Measurements from ENCODE around the gene LYRM4. TPM values are rescaled to one million over a fixed set of nuclear protein-coding genes. Genes with fewer than 3 reads are reported as not detected.

The LYRM4 gene
- total RNA-seq, 1 experiment from 2014 or later: 52.8 TPM

DNA sequence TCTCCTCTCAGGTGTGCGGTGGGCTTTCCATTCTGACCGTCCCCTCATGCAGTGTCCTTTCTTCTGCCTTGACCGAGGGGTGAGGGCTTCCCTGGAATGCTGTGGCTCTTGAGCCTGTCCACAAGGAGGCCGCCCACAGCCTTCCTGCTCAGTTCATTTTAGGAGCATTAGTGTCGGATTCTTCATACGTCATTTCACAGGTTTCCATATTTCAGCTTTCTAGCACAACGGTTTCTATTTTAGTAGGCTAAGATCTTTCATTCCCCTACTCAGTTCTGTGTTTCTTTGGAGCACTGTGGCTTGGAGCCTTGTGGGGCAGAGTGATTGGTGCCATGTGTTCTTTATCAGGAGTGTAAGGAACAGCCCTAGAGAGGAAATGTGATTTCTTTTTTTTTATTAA is 170.1 kb downstream of the LYRM4 start:
- no peaks in the 10 kb centered on the region for H3K9me3 Mint-ChIP-seq (ENCODE audit: unreplicated experiment)
- no peak overlapping the region for H3K27ac Mint-ChIP-seq (ENCODE audit: unreplicated experiment)
- H3K9me3 ChIP-seq: no peaks in the 10 kb centered on the region
- no peaks in the 10 kb centered on the region for H3K4me1 ChIP-seq
- no peaks in the 10 kb centered on the region for H3K36me3 Mint-ChIP-seq (ENCODE audit: insufficient read depth, unreplicated experiment)
- CTCF ChIA-PET: no interaction called here
- intact Hi-C loops (cut with micrococcal nuclease; ENCODE audit: unreplicated experiment): no loop called here
- DNase-seq: no peak
- H3K4me1 Mint-ChIP-seq (ENCODE audit: low read depth, unreplicated experiment): no peaks in the 10 kb centered on the region
- no peaks in the 10 kb centered on the region for H3K27me3 Mint-ChIP-seq (ENCODE audit: insufficient read depth, unreplicated experiment)
- no peak overlapping the region for H3K4me3 ChIP-seq (ENCODE audit: low read depth, low read length)
- BruUV-seq (replicated peaks): no TSS peak
- H3K27me3 ChIP-seq (replicated peaks; ENCODE audit: control insufficient read depth, insufficient read depth, low read length): no peaks in the 10 kb centered on the region
- no peak overlapping the region for H3K4me3 Mint-ChIP-seq (ENCODE audit: unreplicated experiment)
- H3K36me3 ChIP-seq (ENCODE audit: control insufficient read depth, insufficient read depth, low read length): no peaks in the 10 kb centered on the region
- POLR2A ChIA-PET: no interaction called here
- TF ChIP-seq, protein P1, sequence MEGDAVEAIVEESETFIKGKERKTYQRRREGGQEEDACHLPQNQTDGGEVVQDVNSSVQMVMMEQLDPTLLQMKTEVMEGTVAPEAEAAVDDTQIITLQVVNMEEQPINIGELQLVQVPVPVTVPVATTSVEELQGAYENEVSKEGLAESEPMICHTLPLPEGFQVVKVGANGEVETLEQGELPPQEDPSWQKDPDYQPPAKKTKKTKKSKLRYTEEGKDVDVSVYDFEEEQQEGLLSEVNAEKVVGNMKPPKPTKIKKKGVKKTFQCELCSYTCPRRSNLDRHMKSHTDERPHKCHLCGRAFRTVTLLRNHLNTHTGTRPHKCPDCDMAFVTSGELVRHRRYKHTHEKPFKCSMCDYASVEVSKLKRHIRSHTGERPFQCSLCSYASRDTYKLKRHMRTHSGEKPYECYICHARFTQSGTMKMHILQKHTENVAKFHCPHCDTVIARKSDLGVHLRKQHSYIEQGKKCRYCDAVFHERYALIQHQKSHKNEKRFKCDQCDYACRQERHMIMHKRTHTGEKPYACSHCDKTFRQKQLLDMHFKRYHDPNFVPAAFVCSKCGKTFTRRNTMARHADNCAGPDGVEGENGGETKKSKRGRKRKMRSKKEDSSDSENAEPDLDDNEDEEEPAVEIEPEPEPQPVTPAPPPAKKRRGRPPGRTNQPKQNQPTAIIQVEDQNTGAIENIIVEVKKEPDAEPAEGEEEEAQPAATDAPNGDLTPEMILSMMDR (IDR thresholded peaks at IDR 0.05; ENCODE audit: insufficient read depth in 1 of 2, low read depth in 1 of 2, low read length in 1 of 2, severe bottlenecking in 1 of 2, unreplicated experiment in 1 of 2): no peak

DNA sequence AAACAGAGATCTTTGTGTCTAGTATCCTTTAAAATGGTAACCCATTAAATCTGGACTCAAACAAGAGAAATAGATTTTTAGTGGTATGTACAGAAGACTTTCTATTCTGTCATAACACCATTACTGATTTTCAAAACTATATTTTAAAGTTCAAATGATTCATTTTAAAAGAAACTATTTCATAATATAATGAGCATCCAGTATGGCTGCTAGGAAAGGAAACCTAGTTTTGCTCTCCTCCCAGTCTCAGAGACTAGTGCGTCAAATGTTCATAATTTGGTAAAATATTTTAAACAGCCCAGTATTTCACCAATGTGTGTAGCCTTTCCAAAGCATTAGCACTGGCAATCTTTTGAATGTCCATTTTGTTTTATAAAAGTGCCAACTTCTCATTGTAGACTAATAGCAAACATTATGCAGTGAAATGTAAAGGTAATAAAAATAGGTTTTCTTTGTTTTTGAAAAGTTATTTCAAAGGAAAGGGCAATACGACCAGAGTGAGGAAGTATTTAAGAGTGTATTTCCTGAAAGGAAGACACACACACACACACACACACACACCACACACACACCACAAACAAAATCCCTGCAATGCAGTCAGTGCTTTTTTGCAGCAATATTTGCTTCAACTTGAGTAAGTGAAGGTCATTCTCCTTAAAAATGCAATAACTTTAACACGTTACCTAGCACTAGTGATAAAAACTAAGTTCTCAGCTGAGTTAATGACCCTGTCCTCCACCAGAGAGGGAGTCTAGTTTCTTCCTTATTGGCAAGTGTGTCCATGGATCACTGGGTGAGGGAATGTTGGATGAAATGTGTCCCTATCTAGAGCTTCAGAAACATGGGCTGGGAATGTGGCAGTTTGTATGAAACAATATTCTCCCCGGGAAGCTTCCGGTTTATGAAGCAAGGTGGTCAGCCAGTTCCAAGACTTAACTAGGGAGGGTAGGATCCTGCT is 171.0 kb downstream of the LYRM4 start:
- Histone ChIP-seq H3K9me3 (no peaks in the 10 kb centered on the region), H3K4me1 (no peaks in the 10 kb centered on the region), H3K4me3 (ENCODE audit: low read depth, low read length) (no peak overlapping the region), H3K36me3 (ENCODE audit: control insufficient read depth, insufficient read depth, low read length) (no peaks in the 10 kb centered on the region), H3K27me3 (replicated peaks; ENCODE audit: control insufficient read depth, insufficient read depth, low read length) (no peaks in the 10 kb centered on the region)
- intact Hi-C loops (cut with micrococcal nuclease; ENCODE audit: unreplicated experiment): no loop called here
- DNase-seq: no peak
- ChIA-PET CTCF (no interaction called here), POLR2A (no interaction called here)
- H3K27me3 Mint-ChIP-seq (ENCODE audit: insufficient read depth, unreplicated experiment): no peaks in the 10 kb centered on the region
- TF ChIP-seq, protein P1 (IDR thresholded peaks at IDR 0.05; ENCODE audit: insufficient read depth in 1 of 2, low read depth in 1 of 2, low read length in 1 of 2, severe bottlenecking in 1 of 2, unreplicated experiment in 1 of 2): no peak
- no peaks in the 10 kb centered on the region for H3K36me3 Mint-ChIP-seq (ENCODE audit: insufficient read depth, unreplicated experiment)
- H3K4me1 Mint-ChIP-seq (ENCODE audit: low read depth, unreplicated experiment): no peaks in the 10 kb centered on the region
- H3K27ac Mint-ChIP-seq (ENCODE audit: unreplicated experiment): no peak overlapping the region
- H3K4me3 Mint-ChIP-seq (ENCODE audit: unreplicated experiment): no peak overlapping the region
- no TSS peak for BruUV-seq (replicated peaks)
- no peaks in the 10 kb centered on the region for H3K9me3 Mint-ChIP-seq (ENCODE audit: unreplicated experiment)

DNA sequence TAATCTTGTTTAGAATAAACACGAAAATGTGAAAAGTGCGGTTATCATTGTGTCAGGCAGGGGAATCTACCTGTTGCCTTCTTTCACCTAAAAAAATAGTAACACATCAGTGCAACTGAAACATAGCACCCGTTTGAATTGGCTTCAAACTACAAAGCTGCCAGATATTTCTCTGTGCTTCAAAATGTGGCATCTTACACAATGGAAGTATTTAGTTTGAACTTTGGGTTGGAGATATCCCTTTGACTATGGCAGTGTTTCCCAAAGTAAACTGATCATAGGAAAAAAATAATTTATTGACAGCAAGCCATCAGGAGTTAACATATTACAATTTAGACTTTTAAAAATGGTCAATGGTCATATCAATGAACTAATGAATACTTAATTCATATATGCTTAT is 172.0 kb downstream of the LYRM4 start:
- Mint-ChIP-seq H3K27ac (ENCODE audit: unreplicated experiment) (no peak overlapping the region), H3K9me3 (ENCODE audit: unreplicated experiment) (no peaks in the 10 kb centered on the region), H3K27me3 (ENCODE audit: insufficient read depth, unreplicated experiment) (no peaks in the 10 kb centered on the region), H3K36me3 (ENCODE audit: insufficient read depth, unreplicated experiment) (no peaks in the 10 kb centered on the region), H3K4me3 (ENCODE audit: unreplicated experiment) (no peak overlapping the region), H3K4me1 (ENCODE audit: low read depth, unreplicated experiment) (no peaks in the 10 kb centered on the region)
- intact Hi-C loops (cut with micrococcal nuclease; ENCODE audit: unreplicated experiment): no loop called here
- ChIA-PET POLR2A (no interaction called here), CTCF (no interaction called here)
- TF ChIP-seq, protein P1 (IDR thresholded peaks at IDR 0.05; ENCODE audit: insufficient read depth in 1 of 2, low read depth in 1 of 2, low read length in 1 of 2, severe bottlenecking in 1 of 2, unreplicated experiment in 1 of 2): no peak
- no peak for DNase-seq
- H3K27me3 ChIP-seq (replicated peaks; ENCODE audit: control insufficient read depth, insufficient read depth, low read length): no peaks in the 10 kb centered on the region
- no peaks in the 10 kb centered on the region for H3K4me1 ChIP-seq
- no peak overlapping the region for H3K4me3 ChIP-seq (ENCODE audit: low read depth, low read length)
- no peaks in the 10 kb centered on the region for H3K36me3 ChIP-seq (ENCODE audit: control insufficient read depth, insufficient read depth, low read length)
- H3K9me3 ChIP-seq: no peaks in the 10 kb centered on the region
- no TSS peak for BruUV-seq (replicated peaks)

Measured in Caco-2 (cell line).